GM21786 (cell line): ENCODE data around the gene XRCC4.
"Not testable (repeated sequence)": the region's sequence is repeated elsewhere in the genome, so short reads cannot be mapped to it uniquely, and the experiment has no call there.

Source experiments
- ATAC-seq: cut with Tn5 transposase; IDR thresholded peaks from one replicate; pipeline ENCODE4 v1.9.1; 2021; ENCODE audit not compliant: unreplicated experiment

Gene XRCC4

DNA sequence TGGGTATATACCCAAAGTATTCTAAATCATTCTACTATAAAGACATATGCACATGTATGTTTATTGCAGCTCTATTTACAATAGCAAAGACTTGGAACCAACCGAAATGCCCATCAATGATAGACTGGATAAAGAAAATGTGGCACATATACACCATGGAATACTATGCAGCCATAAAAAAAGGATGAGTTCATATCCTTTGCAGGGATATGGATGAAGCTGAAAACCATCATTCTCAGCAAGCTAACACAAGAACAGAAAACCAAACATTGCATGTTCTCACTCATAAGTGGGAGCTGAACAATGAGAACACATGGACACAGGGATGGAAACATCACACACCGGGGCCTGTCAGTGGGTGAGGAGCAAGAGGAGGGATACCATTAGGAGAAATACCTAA lies 180.3 kb downstream of the XRCC4 start:
- ATAC-seq = not testable (repeated sequence)

DNA sequence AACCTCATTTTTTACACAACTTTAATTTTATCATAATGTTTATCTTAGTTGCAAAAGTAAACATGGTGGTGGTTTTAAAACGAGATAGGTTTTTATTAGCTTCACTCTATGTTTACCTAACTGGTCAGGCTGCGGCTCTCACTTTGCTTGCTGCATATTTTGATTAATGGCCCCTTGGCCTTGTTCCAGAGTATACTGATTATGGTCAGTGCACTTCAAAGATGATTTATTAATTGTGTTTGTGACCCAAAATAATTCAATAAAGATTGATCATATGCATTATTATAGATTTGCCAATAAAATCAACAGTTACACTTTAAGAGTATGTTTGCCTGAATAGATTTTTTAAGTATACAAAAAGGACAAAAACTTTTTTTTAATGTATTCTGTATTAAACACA lies 188.0 kb downstream of the XRCC4 start:
- ATAC-seq = no peak

DNA sequence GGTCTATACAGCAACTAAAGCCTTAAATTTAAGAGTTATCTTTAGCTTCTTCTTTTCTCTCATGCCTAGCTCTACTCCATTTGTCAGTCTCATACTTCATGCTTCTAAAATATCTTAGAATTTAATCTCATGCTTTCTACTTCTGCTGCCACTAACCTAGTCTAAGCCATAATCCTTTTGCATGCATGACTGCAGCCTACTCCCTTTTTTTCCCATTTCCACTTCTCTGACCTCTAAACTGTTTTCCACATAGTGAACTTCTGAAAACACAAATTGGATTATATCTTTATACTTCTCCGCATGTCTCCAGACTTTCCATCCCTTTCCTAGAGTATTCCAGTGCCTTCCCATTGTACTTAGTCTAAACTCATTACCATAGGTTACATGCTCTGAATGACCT lies 193.0 kb downstream of the XRCC4 start:
- ATAC-seq = no peak

- no peak for ATAC-seq
Observed at GRCh38 chr5:83277154-83277553, 199.8 kb downstream of the XRCC4 start.

DNA sequence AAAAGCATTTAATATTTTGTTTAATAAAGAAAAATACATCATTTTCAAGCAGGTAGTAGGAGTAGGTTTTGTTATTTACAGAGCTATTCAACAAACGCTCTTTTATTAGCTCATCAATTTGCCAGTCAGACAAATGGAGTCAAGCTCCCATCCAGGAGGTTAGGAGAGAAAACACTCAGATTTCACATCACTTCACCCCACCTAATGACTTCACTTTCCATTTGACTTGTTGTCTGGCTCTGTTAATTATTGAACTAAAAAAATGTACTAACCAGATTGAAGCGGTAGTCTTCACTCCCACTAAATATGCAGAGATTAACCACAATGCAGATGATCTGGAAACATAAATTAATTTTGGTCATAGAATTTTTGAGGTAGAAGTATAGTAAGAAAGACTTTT lies 200.6 kb downstream of the XRCC4 start:
- ATAC-seq = peak; percentile 76

DNA sequence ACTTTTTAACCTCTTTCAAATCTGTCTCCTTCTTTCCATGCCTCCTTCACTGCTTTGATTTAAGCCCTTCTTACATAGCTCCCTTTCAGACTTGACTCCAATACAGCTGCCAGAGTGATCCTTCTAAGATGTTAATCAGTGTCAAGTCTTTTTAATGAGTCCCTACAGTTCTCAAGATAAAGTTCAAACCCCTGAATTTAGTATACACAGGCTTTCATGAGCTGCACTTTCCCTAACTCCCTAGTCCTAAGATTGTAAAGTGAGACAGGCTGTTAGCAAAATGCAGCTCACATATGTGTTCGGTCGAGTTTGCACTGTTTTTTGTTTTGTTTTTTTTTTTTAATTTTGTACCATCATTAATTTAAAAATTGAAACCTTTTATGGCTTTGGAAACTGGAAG lies 203.8 kb downstream of the XRCC4 start:
- ATAC-seq = no peak

DNA sequence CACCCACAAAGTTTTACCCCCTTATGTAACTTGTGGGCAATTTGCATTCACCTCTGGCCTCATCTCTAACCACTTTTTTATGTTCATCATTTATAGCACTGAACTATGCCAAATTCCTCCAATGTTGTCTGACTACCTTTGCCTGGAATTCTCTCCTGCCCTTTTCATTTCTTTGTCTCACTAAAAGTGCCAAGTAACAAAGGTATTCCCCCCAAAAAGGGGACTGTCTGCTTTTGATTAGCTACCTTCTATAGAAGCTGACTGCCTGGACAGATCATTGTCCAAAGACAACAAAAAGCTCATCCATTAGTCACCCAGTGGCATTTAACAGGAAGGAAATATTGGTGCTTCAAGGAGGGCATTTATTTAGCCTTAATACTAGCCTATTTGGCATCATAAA lies 204.3 kb downstream of the XRCC4 start:
- no peak for ATAC-seq

- no peak for ATAC-seq
Observed at GRCh38 chr5:83283761-83284160, 206.4 kb downstream of the XRCC4 start.

DNA sequence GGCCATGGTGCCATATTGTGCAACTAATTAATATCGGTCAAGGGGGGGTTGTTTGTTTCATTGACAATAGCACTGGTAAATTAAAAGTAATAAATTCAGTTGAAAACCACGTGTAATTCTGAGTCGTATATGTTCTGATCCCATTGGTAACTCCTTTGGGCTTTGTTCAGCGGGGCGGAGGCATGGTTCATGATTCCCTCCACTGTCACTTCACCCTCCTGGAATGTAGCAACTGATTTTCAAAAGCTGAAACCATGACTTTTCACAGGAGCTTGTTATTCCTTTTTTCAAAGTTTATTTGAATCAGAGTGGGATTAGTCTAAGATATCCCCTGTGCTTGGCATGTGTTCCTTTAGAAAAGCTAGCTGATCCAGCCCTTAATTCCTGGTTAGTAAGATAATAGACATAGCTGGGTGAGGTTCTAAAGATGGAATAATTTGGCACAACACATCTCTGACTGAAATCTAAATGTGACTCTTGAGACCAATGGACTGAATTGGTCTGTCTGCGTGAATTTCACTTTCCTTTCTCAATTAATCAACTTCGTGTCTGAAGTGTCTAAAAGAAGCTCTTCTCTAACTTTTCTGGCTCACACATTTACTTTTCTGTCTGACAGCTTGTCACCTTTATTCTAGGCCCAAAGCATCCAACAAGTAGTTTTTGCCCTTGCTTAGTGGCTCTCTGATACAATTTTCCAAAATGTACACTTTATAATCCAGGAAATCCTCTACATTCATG lies 208.5 kb downstream of the XRCC4 start:
- ATAC-seq = no peak

- no peak for ATAC-seq
Observed at GRCh38 chr5:83294246-83294645, 216.9 kb downstream of the XRCC4 start.

DNA sequence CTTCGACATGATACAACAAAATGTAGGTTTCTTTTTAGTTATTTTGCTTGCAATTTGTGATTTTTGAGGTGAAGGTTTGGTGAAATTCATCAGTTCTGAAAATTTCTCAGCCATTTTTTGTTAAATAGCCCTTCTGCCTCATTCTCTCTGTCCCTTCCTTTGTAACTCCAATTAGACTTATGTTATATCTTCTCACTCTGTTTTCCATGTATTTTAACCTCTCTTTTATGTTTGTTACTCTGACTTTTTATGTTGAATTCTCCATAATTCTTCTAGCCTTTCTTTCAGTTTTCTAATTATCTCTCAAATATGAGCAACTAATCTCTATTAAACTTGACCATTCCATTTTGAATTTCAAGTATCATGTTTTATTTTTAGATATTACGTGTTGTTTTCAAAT lies 222.0 kb downstream of the XRCC4 start:
- ATAC-seq = no peak

DNA sequence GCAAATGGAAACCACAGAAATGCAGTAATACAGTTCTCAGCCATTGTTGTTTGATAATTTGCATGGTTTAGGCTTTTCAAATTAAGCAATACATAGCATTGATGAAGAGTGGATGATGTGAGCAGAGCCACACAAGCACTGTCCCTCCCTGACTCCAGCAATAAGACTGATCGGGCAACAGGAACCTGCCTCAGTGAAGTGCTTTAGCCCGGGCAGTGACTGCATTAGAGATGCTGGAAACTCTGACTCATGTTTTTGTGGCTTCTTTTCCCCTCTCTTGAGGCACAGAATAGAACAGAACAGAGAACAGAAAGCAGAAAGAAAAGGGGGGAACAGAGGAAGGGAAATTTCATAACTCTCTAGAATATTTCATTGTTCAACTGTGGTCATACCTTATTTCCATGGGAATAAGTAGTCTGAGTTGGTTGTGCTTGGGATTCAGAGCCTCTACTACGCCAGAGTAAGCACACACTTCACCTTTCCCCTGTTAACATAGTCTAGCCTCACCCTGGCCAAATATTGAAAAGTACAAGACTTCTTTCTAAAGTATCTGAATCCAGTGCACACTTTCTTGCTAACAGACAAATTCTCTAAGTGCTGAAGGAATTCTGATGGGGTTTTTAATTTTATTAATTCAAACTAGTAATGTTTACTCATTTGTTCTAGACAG lies 229.4 kb downstream of the XRCC4 start:
- ATAC-seq = peak; percentile 97

DNA sequence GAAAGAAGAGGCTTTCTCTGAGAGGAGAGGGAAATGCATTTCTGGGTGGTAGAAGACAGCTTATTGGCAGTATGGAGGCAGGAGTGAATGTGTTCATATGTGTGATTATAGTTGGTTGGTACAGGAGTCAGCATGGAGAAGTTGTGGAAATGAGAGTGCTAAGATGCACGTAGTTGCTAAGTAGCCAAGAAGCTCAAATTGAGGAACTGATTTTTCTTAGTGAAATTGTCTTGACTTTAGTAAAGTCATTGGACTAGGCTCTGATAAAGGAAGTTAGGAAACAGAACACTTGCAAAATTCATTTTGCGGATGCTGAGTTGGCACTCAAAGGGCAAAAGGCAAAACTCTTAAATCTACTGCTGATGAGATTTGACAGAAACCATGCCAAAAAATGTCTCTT lies 235.3 kb downstream of the XRCC4 start:
- no peak for ATAC-seq

DNA sequence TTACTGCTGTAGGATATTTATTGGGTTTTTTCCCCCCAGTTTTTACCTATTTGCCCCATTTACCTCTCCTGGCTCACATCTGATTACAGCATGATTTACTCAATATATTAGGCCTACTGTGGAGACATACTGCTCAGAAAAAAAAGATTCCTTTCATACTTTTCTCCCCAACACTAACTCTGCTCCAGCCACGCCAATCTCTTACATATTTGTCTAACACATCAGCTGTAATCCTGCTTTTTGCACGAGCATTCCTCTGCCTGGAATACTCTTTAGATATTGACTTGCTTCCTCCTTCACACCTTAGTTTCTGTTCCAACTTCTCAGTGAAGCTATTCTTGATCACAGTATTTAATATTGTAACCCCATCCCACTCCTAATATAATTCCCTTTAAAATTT lies 236.1 kb downstream of the XRCC4 start:
- ATAC-seq = no peak

- ATAC-seq = no peak
Observed at GRCh38 chr5:83321483-83322055, 244.2 kb downstream of the XRCC4 start.

- ATAC-seq = no peak
Observed at GRCh38 chr5:83322273-83322924, 245.1 kb downstream of the XRCC4 start.

DNA sequence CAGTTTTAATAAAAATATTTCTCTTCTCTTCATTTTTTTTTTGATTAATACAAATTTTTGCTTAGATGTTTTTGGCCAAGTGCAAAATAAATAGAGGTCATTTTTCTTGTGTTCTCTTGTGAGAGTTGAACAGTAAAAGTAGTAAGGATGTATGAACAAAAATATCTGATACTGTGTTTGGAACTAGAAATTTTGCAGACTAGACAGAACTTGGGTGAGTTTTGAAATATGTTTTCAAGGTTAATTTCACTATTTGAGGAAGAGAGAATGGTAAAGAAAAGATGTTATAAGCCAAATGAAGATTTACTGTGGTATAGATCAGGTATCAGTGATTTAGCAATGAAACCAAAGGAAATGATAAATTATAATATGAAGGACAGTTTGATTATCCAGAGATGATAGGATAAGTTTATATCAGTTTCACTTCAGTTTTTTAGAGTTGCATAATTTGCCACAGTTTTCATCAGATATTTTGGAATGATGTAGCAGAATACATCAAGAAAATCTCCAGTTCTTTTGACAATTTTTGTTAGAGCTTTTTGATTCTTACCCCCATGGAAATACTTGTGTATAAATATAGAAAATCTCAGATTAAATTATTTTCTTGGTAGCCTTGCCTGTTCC lies 246.3 kb downstream of the XRCC4 start:
- ATAC-seq = no peak

- no peak for ATAC-seq
Observed at GRCh38 chr5:83331842-83332241, 254.5 kb downstream of the XRCC4 start.

DNA sequence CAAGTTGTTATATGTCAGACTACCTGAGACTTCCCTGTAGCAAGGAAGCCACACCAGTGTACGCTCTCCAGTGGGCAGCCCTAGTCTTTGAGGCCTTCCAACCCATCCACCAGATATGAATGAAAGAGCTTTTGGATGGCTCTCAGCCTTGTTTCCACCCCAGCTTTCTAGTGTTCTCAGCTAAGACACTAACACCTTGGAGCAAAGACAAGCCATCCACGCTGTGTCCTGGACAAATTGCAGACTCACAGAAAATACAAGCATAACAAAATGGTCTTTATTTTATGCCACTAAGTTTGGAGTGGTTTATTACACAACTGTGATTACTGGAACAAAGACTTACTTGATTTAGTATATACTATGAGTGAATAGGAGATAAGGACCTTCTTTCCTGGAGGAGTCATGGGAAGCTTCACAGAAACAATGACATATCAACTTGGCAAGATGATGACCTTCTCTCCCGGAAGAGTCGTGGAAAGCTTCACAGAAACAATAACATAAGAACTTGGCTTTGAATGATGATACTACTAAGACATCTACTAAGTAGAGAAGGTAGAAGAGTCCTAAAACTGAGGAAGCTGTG lies 260.2 kb downstream of the XRCC4 start:
- no peak for ATAC-seq

DNA sequence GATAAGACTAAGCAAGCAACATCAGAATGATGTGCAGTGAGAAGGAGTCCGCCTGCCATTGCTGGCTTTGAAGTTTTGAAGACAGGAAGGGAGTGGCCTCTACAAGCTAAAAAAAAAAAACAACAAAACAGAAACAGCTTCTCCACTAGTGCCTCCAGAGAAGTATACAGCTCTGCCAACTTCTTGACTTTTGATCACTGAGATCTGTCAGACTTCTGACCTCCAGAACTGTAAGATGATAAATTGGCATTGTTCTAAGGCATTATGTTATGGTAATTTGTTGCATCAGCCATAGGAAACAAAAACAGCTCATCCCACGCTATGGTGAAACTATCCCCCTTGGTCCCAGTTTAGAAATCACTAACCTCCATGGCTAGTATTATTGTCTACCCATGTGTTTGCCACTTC lies 263.2 kb downstream of the XRCC4 start:
- no peak for ATAC-seq

GRCh38 chr5:83341815-83342334 lies 264.5 kb downstream of the XRCC4 start:
- no peak for ATAC-seq
